Hematopoietic multipotent progenitor cell treated with erythropoietin and hydrocortisone succinate and interleukin-3 and kit ligand, for 8 days (in vitro differentiated cells): ENCODE measurements around the gene UBE2E1.
"Not testable (repeated sequence)": the region's sequence is repeated elsewhere in the genome, so short reads cannot be mapped to it uniquely, and the experiment has no call there.

Experiments used
- DNase-seq: peaks from one replicate; pipeline ENCODE4 v3.0.0-alpha.2; 2015

Gene UBE2E1

GRCh38 chr3:23884481-23884880 lies 78.7 kb downstream of the UBE2E1 start:
- DNase-seq, result peak; percentile 33

- no peak for DNase-seq
Measured at GRCh38 chr3:23885210-23885609, 79.5 kb downstream of the UBE2E1 start.

GRCh38 chr3:23886311-23886710 lies 80.6 kb downstream of the UBE2E1 start:
- DNase-seq, result no peak

GRCh38 chr3:23888617-23889228 lies 83.0 kb downstream of the UBE2E1 start:
- DNase-seq, result peak; percentile 50

GRCh38 chr3:23889386-23889785 lies 83.6 kb downstream of the UBE2E1 start:
- no peak for DNase-seq

- no peak for DNase-seq
Measured at GRCh38 chr3:23889950-23890349, 84.2 kb downstream of the UBE2E1 start.

- no peak for DNase-seq
Measured at GRCh38 chr3:23894254-23895061, 88.7 kb downstream of the UBE2E1 start.

GRCh38 chr3:23895181-23895580 lies 89.4 kb downstream of the UBE2E1 start:
- no peak for DNase-seq

GRCh38 chr3:23900744-23901143 lies 95.0 kb downstream of the UBE2E1 start:
- no peak for DNase-seq

GRCh38 chr3:23904545-23904944 lies 98.8 kb downstream of the UBE2E1 start:
- DNase-seq, result peak; percentile 30

GRCh38 chr3:23909341-23909740 lies 103.6 kb downstream of the UBE2E1 start:
- no peak for DNase-seq

- DNase-seq, result no peak
Measured at GRCh38 chr3:23911397-23911796, 105.6 kb downstream of the UBE2E1 start.

GRCh38 chr3:23912335-23912734 lies 106.6 kb downstream of the UBE2E1 start:
- DNase-seq, result not testable (repeated sequence)

- DNase-seq, result no peak
Measured at GRCh38 chr3:23913182-23913581, 107.4 kb downstream of the UBE2E1 start.

GRCh38 chr3:23913873-23914743 lies 108.4 kb downstream of the UBE2E1 start:
- DNase-seq, result no peak

- DNase-seq, result no peak
Measured at GRCh38 chr3:23915537-23916108, 109.9 kb downstream of the UBE2E1 start.

GRCh38 chr3:23916152-23916885 lies 110.6 kb downstream of the UBE2E1 start:
- peak; percentile 4 for DNase-seq

GRCh38 chr3:23916886-23917678 lies 111.3 kb downstream of the UBE2E1 start, which contains the start of the genes NKIRAS1 and RPL15:
TSS of gene NKIRAS1 (minus strand) at chr3:23916990. CDS start at chr3:23910904, 6,086 bp downstream.
TSS of gene RPL15 (plus strand) at chr3:23917132. CDS start at chr3:23917860, 728 bp downstream.
- DNase-seq, result peak; percentile 98

GRCh38 chr3:23917679-23918303 lies 112.0 kb downstream of the UBE2E1 start:
- peak; percentile 68 for DNase-seq

- DNase-seq, result not testable (repeated sequence)
Measured at GRCh38 chr3:23918331-23918730, 112.6 kb downstream of the UBE2E1 start.

- no peak for DNase-seq
Measured at GRCh38 chr3:23919628-23920027, 113.9 kb downstream of the UBE2E1 start.
